KMS-11 (cell line): ENCODE measurements around the gene ACOX2.
A peak's percentile ranks its signal among the peaks of the same experiment; 100 is the strongest.

Source experiments
- H2AFZ ChIP-seq: fragments of 200-600 bp; sonication (generic); 2 replicates; pipeline ENCODE4 v1.6.1; 2016; ENCODE audit warnings: antibody characterized with exemption, mixed run types, low read depth
- H3K27ac ChIP-seq: fragments of 200-600 bp; sonication (generic); 2 replicates; pipeline ENCODE4 v1.6.1; 2016; ENCODE audit warnings: mild to moderate bottlenecking, mixed run types
- H3K27me3 ChIP-seq: fragments of 200-600 bp; sonication (generic); 2 replicates; pipeline ENCODE4 v1.6.1; 2017; ENCODE audit warnings: mild to moderate bottlenecking, low read depth, mixed run types, moderate library complexity; ENCODE audit not compliant: insufficient read depth
- H3K36me3 ChIP-seq: fragments of 200-600 bp; sonication (generic); 2 replicates; pipeline ENCODE4 v1.6.1; 2017; ENCODE audit warnings: mild to moderate bottlenecking, mixed run types; ENCODE audit not compliant: insufficient read depth
- H3K4me1 ChIP-seq: fragments of 200-600 bp; sonication (generic); 2 replicates; pipeline ENCODE4 v1.6.1; 2016; ENCODE audit warnings: mild to moderate bottlenecking, low read depth, mixed run types; ENCODE audit not compliant: poor library complexity, severe bottlenecking
- H3K4me2 ChIP-seq: fragments of 200-600 bp; sonication (generic); 2 replicates; pipeline ENCODE4 v1.7.0; 2016; ENCODE audit warnings: mild to moderate bottlenecking, mixed run types
- H3K4me3 ChIP-seq: fragments of 200-600 bp; sonication (generic); IDR thresholded peaks from 2 replicates; pipeline ENCODE4 v1.6.1; 2017; ENCODE audit warnings: low read depth, low read length, mixed read lengths; ENCODE audit not compliant: insufficient read depth
- H3K79me2 ChIP-seq: fragments of 200-600 bp; sonication (generic); 2 replicates; pipeline ENCODE4 v1.6.1; 2016; ENCODE audit warnings: low read depth, mixed run types; ENCODE audit not compliant: insufficient read depth
- H3K9ac ChIP-seq: fragments of 200-600 bp; sonication (generic); 2 replicates; pipeline ENCODE4 v1.6.1; 2016; ENCODE audit warnings: mild to moderate bottlenecking, mixed run types
- H4K20me1 ChIP-seq: fragments of 200-600 bp; sonication (generic); 2 replicates; pipeline ENCODE4 v1.6.1; 2016; ENCODE audit warnings: mild to moderate bottlenecking, mixed run types; ENCODE audit not compliant: insufficient read depth
- TF ChIP-seq, protein P1 (sequence below): fragments of 200-600 bp; sonication (generic); conservative IDR thresholded peaks from 2 replicates; pipeline ENCODE4 v1.6.1; 2017; ENCODE audit warnings: low read depth, mild to moderate bottlenecking, antibody characterized with exemption, low read length, moderate library complexity, mixed read lengths

Gene ACOX2

DNA sequence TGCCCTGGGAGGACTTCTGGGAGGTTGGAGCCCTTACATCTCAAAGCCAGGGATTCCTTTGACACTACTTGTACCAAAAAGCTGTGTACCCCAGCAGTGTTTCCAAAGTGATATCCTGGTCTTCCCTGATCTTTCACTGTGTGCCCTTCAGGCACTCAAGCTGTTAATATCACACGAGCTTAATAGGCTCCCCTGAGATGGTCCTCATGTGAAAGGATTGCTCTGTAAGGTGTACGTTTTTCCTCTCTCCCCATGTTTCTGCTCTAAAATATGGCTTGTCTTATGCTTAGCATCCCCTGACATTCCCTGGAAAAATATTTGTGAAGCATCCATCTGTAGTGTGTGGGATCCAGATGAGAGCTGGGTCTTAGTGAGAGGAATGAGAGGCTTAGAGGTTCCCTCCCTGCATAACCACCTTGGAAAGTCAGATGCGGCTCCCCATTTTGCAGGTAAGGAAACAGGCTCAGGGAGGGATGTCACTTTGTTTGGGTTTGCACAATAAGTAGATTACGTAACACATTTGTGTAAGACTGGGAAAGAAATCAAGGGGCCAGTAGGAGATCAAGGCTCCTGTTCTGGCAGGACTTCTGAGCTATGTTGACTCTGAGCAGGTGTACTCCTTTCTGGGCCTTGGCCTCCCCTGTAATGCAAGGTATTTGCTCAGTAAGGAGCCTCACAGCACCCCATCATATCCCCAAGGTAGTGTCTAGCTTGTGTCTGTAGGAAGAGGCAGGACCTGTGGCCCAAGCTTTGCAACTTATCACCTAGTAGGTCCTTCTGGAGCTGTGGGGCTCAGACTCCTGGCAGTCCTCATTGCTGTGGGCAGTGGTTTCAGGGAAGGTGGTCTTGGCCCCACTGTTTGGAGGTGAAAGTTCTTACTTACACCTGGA lies 667 bp upstream of the ACOX2 start:
- Histone ChIP-seq H3K4me1 (no peaks in the 10 kb centered on the region), H3K79me2 (no peaks in the 10 kb centered on the region), H3K4me3 (no peak overlapping the region), H3K36me3 (no peaks in the 10 kb centered on the region), H3K4me2 (no peak overlapping the region), H3K9ac (no peak overlapping the region), H2AFZ (no peak overlapping the region), H3K27ac (no peak overlapping the region), H4K20me1 (no peaks in the 10 kb centered on the region), H3K27me3 (no peaks in the 10 kb centered on the region)
- TF ChIP-seq, protein P1, sequence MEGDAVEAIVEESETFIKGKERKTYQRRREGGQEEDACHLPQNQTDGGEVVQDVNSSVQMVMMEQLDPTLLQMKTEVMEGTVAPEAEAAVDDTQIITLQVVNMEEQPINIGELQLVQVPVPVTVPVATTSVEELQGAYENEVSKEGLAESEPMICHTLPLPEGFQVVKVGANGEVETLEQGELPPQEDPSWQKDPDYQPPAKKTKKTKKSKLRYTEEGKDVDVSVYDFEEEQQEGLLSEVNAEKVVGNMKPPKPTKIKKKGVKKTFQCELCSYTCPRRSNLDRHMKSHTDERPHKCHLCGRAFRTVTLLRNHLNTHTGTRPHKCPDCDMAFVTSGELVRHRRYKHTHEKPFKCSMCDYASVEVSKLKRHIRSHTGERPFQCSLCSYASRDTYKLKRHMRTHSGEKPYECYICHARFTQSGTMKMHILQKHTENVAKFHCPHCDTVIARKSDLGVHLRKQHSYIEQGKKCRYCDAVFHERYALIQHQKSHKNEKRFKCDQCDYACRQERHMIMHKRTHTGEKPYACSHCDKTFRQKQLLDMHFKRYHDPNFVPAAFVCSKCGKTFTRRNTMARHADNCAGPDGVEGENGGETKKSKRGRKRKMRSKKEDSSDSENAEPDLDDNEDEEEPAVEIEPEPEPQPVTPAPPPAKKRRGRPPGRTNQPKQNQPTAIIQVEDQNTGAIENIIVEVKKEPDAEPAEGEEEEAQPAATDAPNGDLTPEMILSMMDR: no peak

DNA sequence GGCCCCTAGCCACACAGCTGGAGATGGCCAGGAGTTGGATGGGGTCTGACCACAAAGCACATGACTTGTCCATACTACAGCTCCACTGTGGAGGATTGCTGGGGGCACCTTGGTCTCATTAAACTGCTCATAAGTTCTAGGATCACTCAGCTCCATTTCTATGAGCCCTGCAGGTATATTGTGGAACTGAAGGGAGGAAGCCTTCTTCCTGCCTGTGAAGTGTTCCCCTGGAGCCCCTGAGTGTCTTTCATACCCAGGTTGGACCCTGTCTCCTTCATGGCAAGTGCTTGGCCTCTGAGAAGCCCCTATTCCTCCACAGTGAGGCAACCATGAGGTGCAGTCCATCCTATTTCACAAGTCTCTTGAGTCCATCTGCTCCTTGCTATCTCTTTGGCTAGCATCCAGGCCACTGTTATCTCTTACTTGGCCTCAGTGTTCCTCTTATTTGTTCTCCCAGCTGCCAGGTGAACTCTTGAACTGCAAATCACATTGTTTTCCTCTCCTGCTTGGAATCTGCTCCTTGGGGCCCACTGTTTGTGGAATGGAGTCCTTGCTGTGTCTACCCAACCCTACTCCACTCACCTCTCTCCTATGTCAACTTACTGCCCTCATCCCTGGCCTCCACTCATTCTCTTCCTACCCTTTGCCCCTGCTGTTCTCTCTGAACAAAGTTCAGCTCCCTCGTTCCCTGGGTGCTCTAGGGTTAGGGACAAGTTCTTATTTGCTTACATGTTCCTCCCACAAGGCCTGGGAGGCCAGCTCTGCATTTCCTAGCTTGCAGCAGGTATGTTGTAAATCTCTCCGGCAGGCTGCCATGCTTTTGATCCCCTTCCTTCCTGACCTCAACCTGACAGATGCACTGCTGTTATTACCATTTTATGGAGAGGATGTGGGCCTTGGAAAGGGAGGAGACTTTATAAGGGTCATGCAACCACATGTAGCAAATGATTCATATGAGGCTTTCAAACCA lies 1.2 kb downstream of the ACOX2 start:
- H3K79me2 ChIP-seq: no peaks in the 10 kb centered on the region
- H3K36me3 ChIP-seq: no peaks in the 10 kb centered on the region
- no peak overlapping the region for H3K27ac ChIP-seq
- H2AFZ ChIP-seq: no peak overlapping the region
- H3K4me1 ChIP-seq: peaks cover 4% of the 10 kb centered on the region
- H3K4me2 ChIP-seq: no peak overlapping the region
- H4K20me1 ChIP-seq: no peaks in the 10 kb centered on the region
- TF ChIP-seq, protein P1: no peak
- H3K4me3 ChIP-seq: no peak overlapping the region
- H3K9ac ChIP-seq: no peak overlapping the region
- H3K27me3 ChIP-seq: no peaks in the 10 kb centered on the region

DNA sequence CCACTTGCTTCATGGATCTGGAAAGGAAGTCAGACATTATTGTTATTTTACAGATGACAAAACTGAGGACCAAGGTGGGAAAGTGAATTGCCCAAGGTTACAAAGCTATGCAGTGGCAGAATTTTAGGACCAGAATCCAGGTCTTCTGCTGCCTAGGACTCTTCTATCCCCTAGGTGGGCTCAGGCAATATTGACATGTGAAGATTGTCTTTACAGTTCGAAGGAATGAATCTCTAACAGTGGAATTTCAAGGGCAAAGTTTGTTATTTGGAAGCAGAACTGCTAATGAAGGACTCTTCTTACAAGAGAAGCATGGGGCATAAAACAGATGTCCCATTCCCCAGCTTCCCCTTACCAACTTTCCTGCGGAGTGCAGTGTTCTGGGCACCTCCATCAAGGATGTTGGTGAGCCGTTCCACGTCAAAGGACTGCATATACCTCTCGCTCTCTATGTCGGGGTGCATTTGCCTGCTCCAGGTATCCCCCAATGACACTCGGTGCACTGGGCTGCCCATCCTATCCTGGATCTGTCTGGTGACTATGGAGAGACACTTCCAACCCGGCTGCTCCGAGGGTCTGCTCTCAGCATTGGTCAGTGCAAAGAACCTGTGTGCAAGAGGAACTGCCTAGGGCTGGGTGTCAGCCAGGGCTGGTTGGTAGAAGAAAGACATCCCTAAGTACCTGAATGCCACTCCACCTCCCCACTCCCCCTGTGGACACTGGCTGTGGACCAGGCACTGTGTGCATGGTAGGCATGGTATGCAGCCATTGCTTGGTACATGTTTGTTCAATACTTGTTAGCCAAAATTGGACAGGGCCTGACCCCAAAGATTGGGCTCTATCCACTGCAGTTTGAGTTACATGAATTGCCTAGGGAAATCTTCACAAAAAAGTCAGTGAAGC lies 2.1 kb downstream of the ACOX2 start:
- Histone ChIP-seq H3K36me3 (no peaks in the 10 kb centered on the region), H3K4me1 (peaks cover 4% of the 10 kb centered on the region), H3K4me3 (no peak overlapping the region), H3K9ac (no peak overlapping the region), H2AFZ (no peak overlapping the region), H3K4me2 (no peak overlapping the region), H3K27me3 (no peaks in the 10 kb centered on the region), H3K79me2 (no peaks in the 10 kb centered on the region), H4K20me1 (no peaks in the 10 kb centered on the region), H3K27ac (no peak overlapping the region)
- TF ChIP-seq, protein P1: no peak

DNA sequence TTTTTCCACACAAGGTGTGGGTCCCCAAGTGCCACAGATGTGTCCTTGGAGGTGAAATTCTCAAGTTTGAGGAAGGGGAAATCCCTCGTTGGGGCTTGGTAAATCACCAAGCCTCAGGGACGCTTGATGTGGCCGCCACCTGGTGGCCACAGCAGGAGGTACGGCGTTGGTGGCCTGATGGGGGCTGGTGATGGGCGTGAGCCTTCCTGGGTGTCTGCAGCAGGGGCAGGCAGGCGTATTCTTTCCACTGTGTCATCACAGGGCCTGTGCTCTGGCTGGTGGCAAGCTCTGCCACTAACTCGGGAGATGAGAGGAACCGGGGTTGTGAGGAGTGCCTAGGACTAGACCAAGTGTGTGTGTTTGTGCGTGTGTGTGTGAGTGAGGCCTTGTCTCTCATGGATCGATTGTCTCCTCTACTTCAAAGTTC lies 4.2 kb downstream of the ACOX2 start:
- no peaks in the 10 kb centered on the region for H3K27me3 ChIP-seq
- H4K20me1 ChIP-seq: no peaks in the 10 kb centered on the region
- H3K9ac ChIP-seq: no peak overlapping the region
- no peak overlapping the region for H3K4me2 ChIP-seq
- no peak overlapping the region for H3K4me3 ChIP-seq
- no peaks in the 10 kb centered on the region for H3K36me3 ChIP-seq
- TF ChIP-seq, protein P1: peak; percentile 82
- H3K4me1 ChIP-seq: peaks cover 4% of the 10 kb centered on the region
- H2AFZ ChIP-seq: no peak overlapping the region
- no peaks in the 10 kb centered on the region for H3K79me2 ChIP-seq
- H3K27ac ChIP-seq: no peak overlapping the region
